Suprapubic skin (tissue), 4 donors: Measurements from ENCODE around the gene CCT8.

Source experiments
- EP300 ChIP-seq: sonication (generic); formaldehyde crosslinking; IDR thresholded peaks from one replicate; pipeline ENCODE4 v1.6.1; 2017; ENCODE audit warnings: antibody characterized with exemption
- POLR2A ChIP-seq, 2 donors: fragments of 450-650 bp; IDR thresholded peaks; one replicate each; pipeline ENCODE4 v1.6.1; 2017; ENCODE audit warnings: antibody characterized with exemption in 2 of 2, mild to moderate bottlenecking in 2 of 2, moderate library complexity in 2 of 2
- POLR2AphosphoS5 ChIP-seq, 3 donors: sonication (generic); formaldehyde crosslinking; IDR thresholded peaks; one replicate each; pipeline ENCODE4 v1.6.1; 2017; ENCODE audit warnings: antibody characterized with exemption in 3 of 3
- TF ChIP-seq, protein P1 (sequence below), 2 donors: fragments of 200-600 bp in 1 of 2; fragments of 450-650 bp in 1 of 2; sonication (generic) in 1 of 2; IDR thresholded peaks; one replicate each; pipeline ENCODE4 v1.5.1; 2016 to 2019; ENCODE audit warnings: antibody characterized with exemption in 2 of 2, mild to moderate bottlenecking in 1 of 2, moderate library complexity in 1 of 2

DNA sequence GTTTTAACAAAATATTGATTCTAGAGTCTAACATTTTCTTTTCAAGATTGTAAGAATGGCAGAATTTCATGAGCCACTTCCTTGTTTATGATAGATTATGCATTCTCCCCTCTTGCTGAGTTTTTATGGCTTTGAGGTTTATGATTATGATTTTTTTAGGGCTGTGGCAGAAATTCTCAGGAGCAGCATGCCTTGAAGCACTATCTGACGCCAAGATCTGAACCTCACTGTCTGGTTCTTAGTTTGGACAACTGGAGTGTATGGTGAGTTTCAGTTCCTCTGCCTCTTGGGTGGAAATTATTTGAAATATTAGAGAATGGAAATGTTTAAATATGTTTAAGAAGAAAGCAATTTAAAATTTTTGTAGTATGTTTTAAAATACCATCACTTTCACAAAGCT is 38.8 kb downstream of the CCT8 start:
- TF ChIP-seq, protein P1, sequence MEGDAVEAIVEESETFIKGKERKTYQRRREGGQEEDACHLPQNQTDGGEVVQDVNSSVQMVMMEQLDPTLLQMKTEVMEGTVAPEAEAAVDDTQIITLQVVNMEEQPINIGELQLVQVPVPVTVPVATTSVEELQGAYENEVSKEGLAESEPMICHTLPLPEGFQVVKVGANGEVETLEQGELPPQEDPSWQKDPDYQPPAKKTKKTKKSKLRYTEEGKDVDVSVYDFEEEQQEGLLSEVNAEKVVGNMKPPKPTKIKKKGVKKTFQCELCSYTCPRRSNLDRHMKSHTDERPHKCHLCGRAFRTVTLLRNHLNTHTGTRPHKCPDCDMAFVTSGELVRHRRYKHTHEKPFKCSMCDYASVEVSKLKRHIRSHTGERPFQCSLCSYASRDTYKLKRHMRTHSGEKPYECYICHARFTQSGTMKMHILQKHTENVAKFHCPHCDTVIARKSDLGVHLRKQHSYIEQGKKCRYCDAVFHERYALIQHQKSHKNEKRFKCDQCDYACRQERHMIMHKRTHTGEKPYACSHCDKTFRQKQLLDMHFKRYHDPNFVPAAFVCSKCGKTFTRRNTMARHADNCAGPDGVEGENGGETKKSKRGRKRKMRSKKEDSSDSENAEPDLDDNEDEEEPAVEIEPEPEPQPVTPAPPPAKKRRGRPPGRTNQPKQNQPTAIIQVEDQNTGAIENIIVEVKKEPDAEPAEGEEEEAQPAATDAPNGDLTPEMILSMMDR (IDR thresholded peaks at IDR 0.05), result no peak
- no peak for TF ChIP-seq EP300
- no peak for TF ChIP-seq POLR2A (IDR thresholded peaks at IDR 0.05)
- TF ChIP-seq POLR2AphosphoS5 (IDR thresholded peaks at IDR 0.05), result no peak
